ENCODE results near the gene IGLL5. TPM values are rescaled to one million over a fixed set of nuclear protein-coding genes. Genes with fewer than 3 reads are reported as not detected.
A peak's percentile ranks its signal among the peaks of the same experiment; 100 is the strongest.

The IGLL5 gene
- total RNA-seq, 1 donor from 2014 or later, result not detected

DNA sequence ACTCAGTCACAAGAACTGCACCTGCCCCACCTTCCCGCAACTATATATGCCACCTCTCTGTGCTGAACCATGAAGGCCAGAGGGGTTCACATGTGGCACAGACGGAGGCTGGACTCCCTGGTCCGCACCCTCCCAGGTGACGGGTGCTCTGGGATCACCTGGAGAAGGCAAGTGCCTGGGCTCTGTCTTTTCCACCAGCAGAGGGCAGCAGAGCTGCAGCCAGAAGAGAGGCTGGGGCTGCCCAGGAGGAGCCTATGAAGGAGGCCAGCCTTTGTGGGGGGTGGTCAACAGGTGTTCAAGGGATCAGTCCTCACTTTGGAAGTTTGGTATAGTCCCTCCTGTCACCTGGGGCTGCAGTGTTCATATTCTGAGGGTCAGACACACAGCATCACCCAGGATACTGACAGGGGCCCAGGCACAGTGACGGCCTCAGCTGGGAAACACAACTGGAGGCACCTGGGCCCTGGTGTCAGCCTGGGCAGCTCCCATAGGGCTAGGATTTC is 39.2 kb upstream of the IGLL5 start:
- Histone ChIP-seq H4K20me1 (ENCODE audit: insufficient read depth, low read length) (no peaks in the 10 kb centered on the region), H3K4me2 (ENCODE audit: low read length) (no peak overlapping the region), H3K27me3 (ENCODE audit: insufficient read depth, low read length) (peaks cover 11% of the 10 kb centered on the region), H3K79me2 (ENCODE audit: insufficient read depth, low read length) (no peaks in the 10 kb centered on the region), H3K4me1 (ENCODE audit: insufficient read depth, low read length) (no peaks in the 10 kb centered on the region), H3K4me3 (ENCODE audit: insufficient read depth, low read depth, low read length) (no peak overlapping the region), H3K9ac (ENCODE audit: low read length) (no peak overlapping the region), H2AFZ (ENCODE audit: low read depth, low read length) (no peak overlapping the region), H3K27ac (ENCODE audit: low read depth, low read length) (no peak overlapping the region), H3K36me3 (ENCODE audit: insufficient read depth, low read length) (no peaks in the 10 kb centered on the region), H3K9me3 (ENCODE audit: insufficient read depth, low read depth, low read length) (no peaks in the 10 kb centered on the region)
- Mint-ChIP-seq H3K36me3 (ENCODE audit: low read depth, unreplicated experiment) (no peaks in the 10 kb centered on the region), H3K4me1 (ENCODE audit: low read depth, unreplicated experiment) (no peaks in the 10 kb centered on the region), H3K27me3 (ENCODE audit: low read depth, unreplicated experiment) (peaks cover 55% of the 10 kb centered on the region), H3K27ac (ENCODE audit: unreplicated experiment) (no peak overlapping the region), H3K9me3 (ENCODE audit: unreplicated experiment) (no peaks in the 10 kb centered on the region), H3K4me3 (ENCODE audit: unreplicated experiment) (no peak overlapping the region)
- TF ChIP-seq, protein P1, sequence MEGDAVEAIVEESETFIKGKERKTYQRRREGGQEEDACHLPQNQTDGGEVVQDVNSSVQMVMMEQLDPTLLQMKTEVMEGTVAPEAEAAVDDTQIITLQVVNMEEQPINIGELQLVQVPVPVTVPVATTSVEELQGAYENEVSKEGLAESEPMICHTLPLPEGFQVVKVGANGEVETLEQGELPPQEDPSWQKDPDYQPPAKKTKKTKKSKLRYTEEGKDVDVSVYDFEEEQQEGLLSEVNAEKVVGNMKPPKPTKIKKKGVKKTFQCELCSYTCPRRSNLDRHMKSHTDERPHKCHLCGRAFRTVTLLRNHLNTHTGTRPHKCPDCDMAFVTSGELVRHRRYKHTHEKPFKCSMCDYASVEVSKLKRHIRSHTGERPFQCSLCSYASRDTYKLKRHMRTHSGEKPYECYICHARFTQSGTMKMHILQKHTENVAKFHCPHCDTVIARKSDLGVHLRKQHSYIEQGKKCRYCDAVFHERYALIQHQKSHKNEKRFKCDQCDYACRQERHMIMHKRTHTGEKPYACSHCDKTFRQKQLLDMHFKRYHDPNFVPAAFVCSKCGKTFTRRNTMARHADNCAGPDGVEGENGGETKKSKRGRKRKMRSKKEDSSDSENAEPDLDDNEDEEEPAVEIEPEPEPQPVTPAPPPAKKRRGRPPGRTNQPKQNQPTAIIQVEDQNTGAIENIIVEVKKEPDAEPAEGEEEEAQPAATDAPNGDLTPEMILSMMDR (IDR thresholded peaks at IDR 0.05; ENCODE audit: insufficient read depth, low read depth, low read length), result peak; percentile 63
- no peak for TF ChIP-seq EZH2 (IDR thresholded peaks at IDR 0.05; ENCODE audit: insufficient read depth, low read length)
- DNase-seq (ENCODE audit: low read depth), result peak; percentile 8
- no peak for FAIRE-seq

GRCh38 chr22:22849640-22850610 is 37.7 kb upstream of the IGLL5 start:
- no peak for FAIRE-seq
- Histone ChIP-seq H3K27me3 (ENCODE audit: insufficient read depth, low read length) (peaks cover 18% of the 10 kb centered on the region), H3K27ac (ENCODE audit: low read depth, low read length) (no peak overlapping the region)

More at GRCh38 chr22:22849640-22850610, 37.7 kb upstream of the IGLL5 start:
- no peaks in the 10 kb centered on the region for H3K36me3 Mint-ChIP-seq (ENCODE audit: low read depth, unreplicated experiment)
- peaks cover 67% of the 10 kb centered on the region for H3K27me3 Mint-ChIP-seq (ENCODE audit: low read depth, unreplicated experiment)
- DNase-seq (ENCODE audit: low read depth), result no peak
- H3K4me1 Mint-ChIP-seq (ENCODE audit: low read depth, unreplicated experiment), result no peaks in the 10 kb centered on the region
- no peaks in the 10 kb centered on the region for H3K4me1 ChIP-seq (ENCODE audit: insufficient read depth, low read length)
- H3K4me3 Mint-ChIP-seq (ENCODE audit: unreplicated experiment), result no peak overlapping the region
- H3K79me2 ChIP-seq (ENCODE audit: insufficient read depth, low read length), result no peaks in the 10 kb centered on the region
- H3K4me2 ChIP-seq (ENCODE audit: low read length), result no peak overlapping the region
- no peak overlapping the region for H2AFZ ChIP-seq (ENCODE audit: low read depth, low read length)
- H3K9me3 Mint-ChIP-seq (ENCODE audit: unreplicated experiment), result no peaks in the 10 kb centered on the region
- no peak overlapping the region for H3K4me3 ChIP-seq (ENCODE audit: insufficient read depth, low read depth, low read length)
- H3K36me3 ChIP-seq (ENCODE audit: insufficient read depth, low read length), result no peaks in the 10 kb centered on the region
- TF ChIP-seq EZH2 (IDR thresholded peaks at IDR 0.05; ENCODE audit: insufficient read depth, low read length), result no peak
- TF ChIP-seq, protein P1 (IDR thresholded peaks at IDR 0.05; ENCODE audit: insufficient read depth, low read depth, low read length), result no peak
- H4K20me1 ChIP-seq (ENCODE audit: insufficient read depth, low read length), result no peaks in the 10 kb centered on the region
- no peak overlapping the region for H3K27ac Mint-ChIP-seq (ENCODE audit: unreplicated experiment)
- H3K9me3 ChIP-seq (ENCODE audit: insufficient read depth, low read depth, low read length), result no peaks in the 10 kb centered on the region
- H3K9ac ChIP-seq (ENCODE audit: low read length), result no peak overlapping the region
